ENCODE results near the gene NRIP3.

The NRIP3 gene

GRCh38 chr11:9003573-9004182 lies at the start of gene NRIP3:
Gene NRIP3, minus strand, starts transcription at chr11:9004001. Its CDS starts 66 bp downstream, at chr11:9003935.
- DNase-seq, result peak; percentile 84 to 89 (median 89)

GRCh38 chr11:9052316-9052715 lies 48.5 kb upstream of the NRIP3 start:
- DNase-seq, result no peak

DNA sequence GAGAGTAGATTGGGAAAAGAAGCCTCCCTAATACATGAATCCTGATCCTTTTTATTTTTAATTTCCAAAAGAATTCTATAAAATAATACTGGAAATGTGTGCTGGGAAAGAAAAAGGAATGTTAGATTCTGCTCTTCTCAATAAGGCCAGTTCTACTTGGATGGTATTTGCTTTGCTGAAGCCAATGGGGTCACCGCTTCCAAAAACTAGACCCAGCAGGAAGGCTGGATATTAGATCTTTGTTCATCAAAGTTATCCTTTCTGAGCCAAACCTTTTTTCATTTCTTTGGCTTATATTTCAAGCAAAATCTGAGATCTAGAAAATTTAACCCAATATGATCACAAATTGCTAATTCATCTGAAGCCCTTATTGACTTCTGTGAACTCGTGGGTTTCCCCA lies 46.2 kb upstream of the NRIP3 start:
- no peak for DNase-seq

GRCh38 chr11:9047964-9048523 lies 44.2 kb upstream of the NRIP3 start:
- DNase-seq, result peak in 2 of 3 experiments; percentile 13 to 86

- DNase-seq, result no peak
These were observed 42.7 kb upstream of the NRIP3 start for GRCh38 chr11:9046481-9046880.

DNA sequence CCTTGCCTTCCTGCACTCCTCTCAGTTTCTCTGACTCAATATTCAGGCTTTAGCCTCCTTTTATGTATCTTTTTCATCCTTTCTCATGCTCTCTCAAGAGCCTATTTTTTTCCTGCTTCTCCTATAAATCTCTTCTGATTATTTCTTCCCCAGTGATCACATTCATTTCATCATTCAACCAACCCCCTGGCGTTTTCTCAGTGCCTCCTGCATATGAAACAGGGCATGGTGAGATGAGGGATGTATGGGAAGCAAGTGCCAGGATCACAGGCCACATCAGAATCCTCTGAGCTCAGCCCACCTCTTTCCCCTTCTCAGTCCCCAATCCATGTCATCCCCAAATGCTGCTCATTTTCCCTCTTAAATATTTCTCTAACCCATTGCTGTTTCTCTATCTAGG lies 38.7 kb upstream of the NRIP3 start:
- no peak for DNase-seq

GRCh38 chr11:9041747-9042146 lies 37.9 kb upstream of the NRIP3 start:
- DNase-seq, result no peak

GRCh38 chr11:9040410-9040809 lies 36.6 kb upstream of the NRIP3 start:
- DNase-seq, result no peak

GRCh38 chr11:9039863-9040262 lies 36.1 kb upstream of the NRIP3 start:
- no peak for DNase-seq

DNA sequence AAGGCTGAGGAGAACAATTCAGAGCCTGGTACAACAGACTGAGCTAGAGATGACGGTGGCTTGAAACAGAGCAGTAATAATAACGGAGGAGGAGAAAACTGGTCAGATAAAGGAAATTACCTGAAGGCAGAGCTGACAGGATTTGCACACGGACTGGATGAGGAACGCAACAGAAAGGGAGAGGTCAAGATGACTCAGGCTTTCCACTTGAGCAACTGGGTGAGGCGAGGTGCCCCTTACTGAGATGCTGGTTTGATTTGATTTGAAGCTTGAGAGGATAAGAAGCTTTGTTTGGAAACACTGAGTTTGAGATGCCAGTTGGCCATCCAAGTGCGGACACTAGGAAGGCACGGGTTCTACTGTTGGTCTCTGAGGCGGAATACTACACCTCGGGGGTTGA lies 35.4 kb upstream of the NRIP3 start:
- DNase-seq, result no peak

DNA sequence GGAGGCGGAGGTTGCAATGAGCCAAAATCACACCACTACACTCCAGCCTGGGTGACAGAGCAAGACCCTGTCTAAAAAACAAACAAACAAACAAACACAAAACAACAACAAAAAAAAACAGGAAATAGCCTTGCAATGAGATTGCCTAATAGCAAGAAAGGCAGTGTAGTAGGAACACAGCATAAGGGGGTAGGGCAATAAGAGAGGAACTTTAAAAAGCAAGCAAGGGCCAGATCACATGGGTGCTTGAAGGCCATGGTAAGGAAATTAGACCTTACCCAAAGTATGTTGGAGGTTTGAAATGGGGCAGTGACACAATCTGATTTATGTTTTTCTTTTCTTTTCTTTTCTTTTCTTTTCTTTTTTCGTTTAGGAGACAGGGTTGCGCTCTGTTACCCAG lies 34.7 kb upstream of the NRIP3 start:
- no peak for DNase-seq

GRCh38 chr11:9037963-9038362 lies 34.2 kb upstream of the NRIP3 start:
- no peak for DNase-seq

GRCh38 chr11:9037046-9037780 lies 33.4 kb upstream of the NRIP3 start:
- DNase-seq, result no peak

DNA sequence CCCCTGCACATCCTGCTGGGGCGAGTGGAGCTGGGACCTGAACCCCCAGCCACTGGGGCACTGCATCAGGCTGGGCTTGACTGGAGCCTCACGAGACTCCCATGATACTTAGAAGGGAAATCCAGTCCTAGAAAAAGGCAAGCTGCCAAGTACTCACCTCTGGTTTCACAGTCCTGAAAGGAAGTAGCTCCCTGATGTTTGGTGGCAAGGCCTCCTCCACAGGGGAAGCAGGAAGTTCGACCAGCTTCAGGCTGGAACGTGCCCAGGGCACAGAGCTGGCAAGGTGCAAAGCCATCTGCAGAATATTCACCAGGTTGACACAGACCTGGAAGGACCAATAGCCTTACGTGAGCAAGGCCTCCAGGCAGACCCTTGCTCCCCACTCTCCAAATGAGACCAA lies 26.8 kb upstream of the NRIP3 start:
- no peak for DNase-seq

DNA sequence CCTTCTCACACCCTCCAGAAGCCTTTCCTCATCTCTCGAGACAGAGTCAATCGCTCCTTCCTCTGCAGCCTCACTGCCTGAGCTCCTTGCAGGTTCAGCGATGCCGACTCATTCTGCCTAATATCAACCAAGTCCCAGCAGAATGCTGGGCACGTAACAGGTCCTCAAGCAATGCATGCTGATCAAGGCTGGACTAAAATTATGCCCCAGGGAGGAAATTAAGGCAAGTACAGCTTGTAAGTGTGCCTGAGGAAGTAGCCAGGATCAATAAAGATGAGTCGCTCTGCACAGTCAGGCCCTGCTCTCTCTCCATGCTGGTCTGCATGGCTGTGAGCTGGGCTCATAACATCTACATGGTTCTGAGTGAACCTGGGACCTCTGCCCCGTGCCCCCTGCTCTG lies 25.6 kb upstream of the NRIP3 start:
- no peak for DNase-seq

GRCh38 chr11:9028581-9028980 lies 24.8 kb upstream of the NRIP3 start:
- no peak for DNase-seq

- DNase-seq, result no peak
These were observed 21.5 kb upstream of the NRIP3 start for GRCh38 chr11:9025101-9025850.

- no peak for DNase-seq
These were observed 19.3 kb upstream of the NRIP3 start for GRCh38 chr11:9022961-9023680.

- DNase-seq, result no peak
These were observed 17.1 kb upstream of the NRIP3 start for GRCh38 chr11:9020916-9021315.

DNA sequence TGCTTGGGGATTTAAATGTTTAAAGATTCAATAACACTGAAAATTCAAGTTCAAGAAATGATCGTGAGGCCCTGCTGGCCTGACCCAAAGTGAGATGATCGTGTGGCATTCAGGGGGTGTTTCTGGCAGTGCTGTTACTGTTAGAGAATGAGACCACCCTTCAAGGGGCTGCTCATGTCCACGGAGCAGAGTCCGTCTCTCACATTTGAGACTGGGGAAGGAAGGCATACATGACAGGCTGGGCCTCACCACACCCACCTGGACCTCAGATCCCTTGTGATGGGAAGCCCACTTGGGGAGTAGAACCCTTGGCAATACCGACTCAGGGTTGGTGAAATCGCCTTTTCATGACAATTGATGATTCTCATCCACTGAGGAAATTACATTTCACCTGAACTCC lies 16.1 kb upstream of the NRIP3 start:
- no peak for DNase-seq

DNA sequence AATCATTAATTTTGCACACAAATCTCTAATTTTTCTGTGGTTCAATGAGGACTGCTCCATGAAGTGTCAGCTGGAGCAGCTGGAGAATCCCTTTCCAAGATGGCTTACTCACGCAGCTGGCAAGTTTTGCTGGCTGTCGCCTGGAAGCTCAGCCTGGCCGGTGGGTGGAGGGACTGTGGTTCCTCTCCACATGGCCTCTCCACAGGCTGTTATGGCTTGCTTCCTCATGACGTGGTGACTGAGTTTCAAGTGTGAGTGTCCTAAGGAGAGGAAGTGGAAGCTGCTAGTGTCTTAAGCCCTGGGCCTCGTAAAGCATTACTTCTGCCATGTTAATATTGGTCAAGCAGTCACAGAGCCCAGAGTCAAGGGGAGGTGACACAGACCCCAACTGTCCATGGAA lies 14.0 kb upstream of the NRIP3 start:
- no peak for DNase-seq

- peak in 2 of 3 experiments; percentile 62 to 76 for DNase-seq
These were observed 13.3 kb upstream of the NRIP3 start for GRCh38 chr11:9016916-9017642.
